ENCODE results near the gene AGAP2.

Gene AGAP2

GRCh38 chr12:57763881-57764661, 25.5 kb upstream of the AGAP2 start:
- peaks cover 97% of the 10 kb centered on the region for H3K27me3 Mint-ChIP-seq (ENCODE audit: low read depth)
- no peaks in the 10 kb centered on the region for H3K9me3 Mint-ChIP-seq
- peaks cover 17% of the 10 kb centered on the region for H3K36me3 Mint-ChIP-seq (ENCODE audit: low read depth)
- peaks cover 9% of the 10 kb centered on the region for H3K4me1 Mint-ChIP-seq
- H3K4me3 Mint-ChIP-seq = peak overlapping the region; percentile 6 to 16 (median 14)
- no peak overlapping the region for H3K27ac Mint-ChIP-seq
- no peak for TF ChIP-seq CTCF (IDR thresholded peaks at IDR 0.05; ENCODE audit: unreplicated experiment in 3 of 3)

GRCh38 chr12:57762463-57762862, 23.9 kb upstream of the AGAP2 start:
- H3K4me3 Mint-ChIP-seq = no peak overlapping the region
- H3K27me3 Mint-ChIP-seq (ENCODE audit: low read depth) = peaks cover 90% of the 10 kb centered on the region
- no peaks in the 10 kb centered on the region for H3K9me3 Mint-ChIP-seq
- H3K36me3 Mint-ChIP-seq (ENCODE audit: low read depth) = peaks cover 13% of the 10 kb centered on the region
- peaks cover 9% of the 10 kb centered on the region for H3K4me1 Mint-ChIP-seq
- TF ChIP-seq CTCF (IDR thresholded peaks at IDR 0.05; ENCODE audit: unreplicated experiment in 3 of 3) = no peak
- no peak overlapping the region for H3K27ac Mint-ChIP-seq

DNA sequence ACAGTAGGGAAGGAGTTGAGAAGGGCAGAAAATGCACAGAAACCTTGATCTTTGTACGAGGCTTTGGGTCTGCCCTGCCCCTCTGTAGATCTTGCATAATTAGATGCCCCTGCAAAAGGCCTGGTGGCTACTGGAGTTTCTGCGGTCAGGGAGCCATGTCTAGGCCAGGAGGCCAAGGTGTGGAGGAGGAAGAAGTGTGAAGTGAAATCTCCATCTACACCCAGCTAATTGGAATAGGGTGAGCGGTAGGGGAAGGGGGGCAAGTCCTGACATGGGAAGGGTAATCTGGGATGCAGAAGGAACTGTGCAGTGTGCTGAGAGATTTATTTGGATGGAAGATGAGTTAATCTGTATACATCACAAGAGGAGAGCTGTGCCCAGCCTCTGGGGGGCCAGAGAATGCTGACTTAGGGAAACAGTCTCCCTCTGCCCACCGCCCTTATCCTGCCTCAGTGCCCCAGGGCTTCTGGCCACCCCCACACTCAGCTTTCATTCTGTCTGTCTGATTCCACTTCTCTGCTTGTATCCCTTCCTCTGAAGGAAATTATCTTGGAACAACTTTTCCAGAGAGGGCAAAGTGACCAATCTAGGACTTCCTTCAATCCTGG, 23.0 kb upstream of the AGAP2 start:
- Mint-ChIP-seq H3K4me1 (peaks cover 8% of the 10 kb centered on the region), H3K27ac (no peak overlapping the region), H3K36me3 (ENCODE audit: low read depth) (peaks cover 16% of the 10 kb centered on the region), H3K4me3 (no peak overlapping the region), H3K27me3 (ENCODE audit: low read depth) (peaks cover 89% of the 10 kb centered on the region), H3K9me3 (no peaks in the 10 kb centered on the region)
- TF ChIP-seq CTCF (IDR thresholded peaks at IDR 0.05; ENCODE audit: unreplicated experiment in 3 of 3) = no peak

DNA sequence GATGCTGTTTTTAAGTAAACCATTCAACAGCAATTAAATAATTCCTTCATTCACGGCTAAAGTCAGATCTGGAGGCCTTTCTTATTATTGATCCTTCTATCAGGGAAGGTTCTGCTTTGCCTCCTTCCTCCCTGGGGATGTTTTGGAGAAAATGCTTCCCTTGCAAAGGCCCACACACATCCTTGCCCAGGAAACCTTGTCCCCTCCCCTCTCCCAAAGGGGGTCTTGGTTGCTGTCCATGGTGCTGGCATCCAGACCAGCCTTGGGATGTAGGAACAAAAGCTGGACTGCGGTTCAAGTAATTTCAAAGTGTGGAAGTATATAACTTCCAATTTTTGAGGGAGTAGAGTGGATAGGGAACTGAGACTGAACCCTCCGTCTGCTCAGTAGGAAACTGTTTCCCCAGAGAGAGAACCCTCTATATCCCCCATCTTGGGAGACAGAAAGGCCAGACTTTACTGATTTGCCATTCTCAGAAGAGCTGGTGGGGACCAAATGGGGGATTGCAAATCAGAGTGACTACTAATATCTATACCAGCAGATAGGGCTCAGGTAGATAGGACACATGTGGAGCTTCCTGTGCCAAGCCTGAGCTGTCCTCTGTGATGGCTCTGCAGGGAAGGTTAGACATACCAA, 21.9 kb upstream of the AGAP2 start:
- H3K4me1 Mint-ChIP-seq = peaks cover 9% of the 10 kb centered on the region
- no peaks in the 10 kb centered on the region for H3K9me3 Mint-ChIP-seq
- no peak overlapping the region for H3K4me3 Mint-ChIP-seq
- H3K27me3 Mint-ChIP-seq (ENCODE audit: low read depth) = peaks cover 86% of the 10 kb centered on the region
- H3K36me3 Mint-ChIP-seq (ENCODE audit: low read depth) = peaks cover 16% of the 10 kb centered on the region
- TF ChIP-seq CTCF (IDR thresholded peaks at IDR 0.05; ENCODE audit: unreplicated experiment in 3 of 3) = no peak
- no peak overlapping the region for H3K27ac Mint-ChIP-seq

- H3K27ac Mint-ChIP-seq = no peak overlapping the region
- peaks cover 78% of the 10 kb centered on the region for H3K27me3 Mint-ChIP-seq (ENCODE audit: low read depth)
- peaks cover 12% of the 10 kb centered on the region for H3K4me1 Mint-ChIP-seq
- TF ChIP-seq CTCF (IDR thresholded peaks at IDR 0.05; ENCODE audit: unreplicated experiment in 3 of 3) = peak in 2 of 3 experiments; percentile 37 to 48
- H3K36me3 Mint-ChIP-seq (ENCODE audit: low read depth) = peaks cover 16% of the 10 kb centered on the region
- no peaks in the 10 kb centered on the region for H3K9me3 Mint-ChIP-seq
- H3K4me3 Mint-ChIP-seq = peak overlapping the region; percentile 59 to 76 (median 72)
These were observed 20.9 kb upstream of the AGAP2 start for GRCh38 chr12:57759360-57759980.
